ENCODE results near the gene AFDN.

The AFDN gene

GRCh38 chr6:167835260-167835659, 8.5 kb downstream of the AFDN start:
- TF ChIP-seq CTCF (IDR thresholded peaks at IDR 0.05; ENCODE audit: low read length, missing control alignments) = no peak
- no peak for DNase-seq (ENCODE audit: low read depth)
- H3K4me3 ChIP-seq (replicated peaks; ENCODE audit: low read depth, low read length) = no peak overlapping the region

GRCh38 chr6:167836721-167837120, 10.0 kb downstream of the AFDN start:
- H3K4me3 ChIP-seq (replicated peaks; ENCODE audit: low read depth, low read length) = no peak overlapping the region
- no peak for TF ChIP-seq CTCF (IDR thresholded peaks at IDR 0.05; ENCODE audit: low read length, missing control alignments)
- DNase-seq (ENCODE audit: low read depth) = no peak

- H3K4me3 ChIP-seq (replicated peaks; ENCODE audit: low read depth, low read length) = no peak overlapping the region
- no peak for TF ChIP-seq CTCF (IDR thresholded peaks at IDR 0.05; ENCODE audit: low read length, missing control alignments)
- DNase-seq (ENCODE audit: low read depth) = no peak
Observed at GRCh38 chr6:167838207-167838748, 11.6 kb downstream of the AFDN start.

GRCh38 chr6:167839343-167839742, 12.6 kb downstream of the AFDN start:
- DNase-seq (ENCODE audit: low read depth) = peak; percentile 59
- H3K4me3 ChIP-seq (replicated peaks; ENCODE audit: low read depth, low read length) = no peak overlapping the region
- TF ChIP-seq CTCF (IDR thresholded peaks at IDR 0.05; ENCODE audit: low read length, missing control alignments) = no peak

GRCh38 chr6:167839755-167840154, 13.0 kb downstream of the AFDN start:
- no peak overlapping the region for H3K4me3 ChIP-seq (replicated peaks; ENCODE audit: low read depth, low read length)
- TF ChIP-seq CTCF (IDR thresholded peaks at IDR 0.05; ENCODE audit: low read length, missing control alignments) = no peak
- no peak for DNase-seq (ENCODE audit: low read depth)

- DNase-seq (ENCODE audit: low read depth) = no peak
- H3K4me3 ChIP-seq (replicated peaks; ENCODE audit: low read depth, low read length) = no peak overlapping the region
- no peak for TF ChIP-seq CTCF (IDR thresholded peaks at IDR 0.05; ENCODE audit: low read length, missing control alignments)
Observed at GRCh38 chr6:167840160-167840525, 13.4 kb downstream of the AFDN start.

- DNase-seq (ENCODE audit: low read depth) = no peak
- no peak for TF ChIP-seq CTCF (IDR thresholded peaks at IDR 0.05; ENCODE audit: low read length, missing control alignments)
Observed at GRCh38 chr6:167840526-167841179, 13.9 kb downstream of the AFDN start.

More at GRCh38 chr6:167840526-167841179, 13.9 kb downstream of the AFDN start:
- no peak overlapping the region for H3K4me3 ChIP-seq (replicated peaks; ENCODE audit: low read depth, low read length)

All from fibroblast of pulmonary artery (primary cell).